Measurements from ENCODE around the gene LIPC.

Gene LIPC

GRCh38 chr15:58454950-58455401, 23.2 kb downstream of the LIPC start:
- DNase-seq: no peak

DNA sequence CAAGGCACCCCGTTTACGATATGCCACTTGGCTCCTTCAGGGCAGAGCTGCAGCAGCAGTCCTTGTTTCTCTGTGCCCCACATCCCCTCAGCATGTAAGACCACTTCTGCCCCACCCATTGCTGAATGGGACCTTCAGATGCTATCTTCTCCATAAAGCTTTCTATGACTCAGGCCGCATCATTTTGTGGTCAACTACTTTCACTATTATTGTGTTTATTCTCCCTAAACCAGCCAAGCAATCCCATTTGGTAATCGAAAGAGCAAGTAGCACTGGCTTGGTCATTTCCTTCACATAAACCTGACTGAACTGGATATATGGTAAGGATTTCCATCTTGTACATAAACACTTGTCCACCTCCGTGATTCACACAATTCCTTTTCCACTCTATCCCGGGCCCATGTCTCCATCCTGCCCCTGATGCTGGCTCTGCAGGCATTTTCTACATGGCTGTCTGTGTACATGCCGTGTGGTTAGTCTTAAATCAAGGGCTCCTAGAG, 25.7 kb downstream of the LIPC start:
- no peak for DNase-seq

DNA sequence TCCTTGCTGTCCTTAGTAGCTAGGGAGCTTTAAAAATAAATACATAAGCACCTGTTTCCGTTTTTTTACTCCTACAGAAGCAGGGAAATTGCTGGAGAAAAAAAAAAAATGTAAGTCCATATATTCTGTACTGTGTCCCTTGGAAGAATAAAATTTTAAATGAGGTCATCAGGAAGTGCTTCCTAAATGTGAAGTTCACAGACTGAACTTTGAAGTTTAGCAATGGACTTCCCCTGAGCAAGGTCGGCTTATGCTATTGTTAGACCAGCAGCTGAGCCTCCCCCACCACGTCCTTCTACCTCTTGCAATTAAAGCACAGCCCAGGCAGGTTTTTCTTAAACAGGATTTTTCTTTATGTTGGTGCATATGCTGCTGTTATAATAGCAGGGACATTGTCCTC, 26.3 kb downstream of the LIPC start:
- DNase-seq: no peak

GRCh38 chr15:58459045-58459444, 27.3 kb downstream of the LIPC start:
- DNase-seq: no peak

- no peak for DNase-seq
These were observed 27.8 kb downstream of the LIPC start for GRCh38 chr15:58459560-58459959.

DNA sequence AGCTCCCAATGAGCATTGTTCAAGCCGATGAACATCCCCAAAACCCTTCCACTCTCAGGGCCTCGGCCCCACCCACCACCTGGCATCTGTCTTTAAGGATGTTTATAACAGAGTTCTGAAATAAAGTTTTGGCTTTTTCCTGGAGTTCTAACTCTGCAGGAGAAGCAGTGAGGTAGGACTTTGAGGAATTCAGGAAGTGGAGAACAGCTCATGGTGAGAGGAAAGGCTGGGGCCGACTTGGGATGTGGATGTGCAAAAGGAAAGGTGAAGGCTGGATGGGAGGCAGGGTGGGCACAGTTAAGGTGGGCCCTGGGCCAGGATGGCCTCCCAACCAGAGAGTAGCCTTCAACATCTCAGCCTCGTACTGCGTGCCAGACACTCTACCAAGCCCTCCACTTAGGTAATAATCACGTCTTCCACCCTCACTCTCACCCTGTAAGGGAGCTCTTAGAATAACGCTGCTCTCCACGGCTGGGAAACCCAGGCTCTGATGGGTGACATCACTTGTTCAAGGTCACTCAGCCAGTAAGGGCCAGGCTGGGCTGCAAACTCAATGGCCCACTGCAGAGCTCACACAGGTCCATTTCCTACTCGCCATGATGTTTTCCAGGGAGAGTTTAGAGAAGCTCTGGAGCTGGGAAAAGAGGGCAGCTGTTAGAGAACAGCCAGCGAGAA, 28.5 kb downstream of the LIPC start:
- no peak for DNase-seq

DNA sequence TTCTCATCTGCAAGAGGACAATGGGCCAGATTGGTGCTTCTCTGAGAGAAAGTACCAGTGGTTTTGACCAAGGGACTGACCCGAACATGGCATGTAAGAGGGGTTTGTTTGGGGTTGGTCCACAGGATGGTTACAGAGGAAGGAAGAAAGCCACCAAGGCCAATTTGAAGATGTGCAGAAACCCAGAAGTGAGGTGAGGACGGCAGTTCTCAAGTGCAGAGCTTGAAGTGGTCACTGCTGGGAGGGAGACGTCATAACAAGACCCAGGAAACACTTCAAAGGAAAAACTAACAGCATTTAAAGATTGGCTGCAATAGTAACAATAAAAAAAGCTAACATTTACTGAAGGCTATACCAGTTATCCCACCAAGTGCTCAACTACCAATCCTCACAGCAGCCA, 29.1 kb downstream of the LIPC start:
- no peak for DNase-seq

DNA sequence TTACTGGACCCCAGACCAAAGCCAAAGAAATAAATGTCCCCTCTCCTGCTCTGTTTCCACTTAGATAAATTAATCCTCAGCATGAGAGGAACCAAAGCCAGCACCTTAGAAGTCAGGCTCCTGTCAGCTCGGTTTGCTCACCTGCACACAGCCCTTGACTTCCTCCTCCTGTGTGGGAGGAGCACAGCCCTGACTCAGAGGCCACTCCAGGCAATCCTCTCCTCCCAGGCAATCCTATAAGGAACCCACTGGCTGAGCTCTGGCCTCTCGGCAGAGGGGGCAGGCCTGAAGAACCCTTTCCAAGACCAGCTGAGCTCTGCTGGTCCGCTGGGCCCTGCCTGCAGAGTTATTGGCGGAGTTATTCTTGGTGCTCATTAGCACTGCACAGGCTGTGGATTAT, 30.8 kb downstream of the LIPC start:
- DNase-seq: peak in 4 of 56 donors; percentile 10 to 29 (median 20)

GRCh38 chr15:58462973-58463663, 31.3 kb downstream of the LIPC start:
- peak in 13 of 56 donors; percentile 4 to 65 (median 20) for DNase-seq

DNA sequence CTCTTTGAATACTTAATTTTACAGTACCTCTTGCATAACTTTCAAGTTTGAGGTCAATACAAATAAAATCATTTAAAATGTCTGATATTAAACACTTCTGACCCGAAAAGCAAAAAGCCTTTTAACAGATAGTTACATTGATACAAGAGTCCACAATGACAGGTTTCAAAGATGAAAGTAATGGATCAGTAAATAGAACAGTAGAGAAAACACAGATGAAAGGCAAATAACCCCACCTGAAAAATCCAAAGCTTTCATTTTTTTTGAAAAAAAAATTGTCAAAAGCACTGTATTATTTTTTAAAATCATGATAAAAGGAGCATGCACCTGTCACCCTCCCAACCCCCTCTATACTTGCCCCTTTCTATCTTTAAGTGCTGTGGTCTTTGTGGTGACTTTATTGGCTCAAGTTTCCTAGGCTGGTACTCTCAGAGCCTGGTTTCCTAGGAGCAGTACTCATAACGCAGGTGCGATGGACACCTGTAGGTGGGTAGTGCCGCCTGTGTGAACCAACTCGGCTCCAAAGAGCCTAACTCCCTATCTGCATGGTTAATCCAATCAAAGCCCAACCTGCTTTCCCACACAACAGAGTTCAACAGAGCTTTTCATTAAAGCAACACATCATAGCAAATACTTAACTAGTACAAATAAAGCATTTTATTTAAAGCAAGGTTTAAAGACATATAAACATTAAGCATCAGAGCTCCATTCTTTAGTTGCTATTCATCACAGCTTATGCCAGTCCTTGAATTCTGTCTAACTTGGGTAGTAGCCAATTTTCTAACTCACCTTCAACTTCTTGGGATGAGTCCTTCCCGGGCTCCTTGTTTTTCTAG, 32.2 kb downstream of the LIPC start:
- DNase-seq: no peak

- DNase-seq: no peak
These were observed 33.3 kb downstream of the LIPC start for GRCh38 chr15:58465070-58465469.

- DNase-seq: no peak
These were observed 34.2 kb downstream of the LIPC start for GRCh38 chr15:58465866-58466517.

DNA sequence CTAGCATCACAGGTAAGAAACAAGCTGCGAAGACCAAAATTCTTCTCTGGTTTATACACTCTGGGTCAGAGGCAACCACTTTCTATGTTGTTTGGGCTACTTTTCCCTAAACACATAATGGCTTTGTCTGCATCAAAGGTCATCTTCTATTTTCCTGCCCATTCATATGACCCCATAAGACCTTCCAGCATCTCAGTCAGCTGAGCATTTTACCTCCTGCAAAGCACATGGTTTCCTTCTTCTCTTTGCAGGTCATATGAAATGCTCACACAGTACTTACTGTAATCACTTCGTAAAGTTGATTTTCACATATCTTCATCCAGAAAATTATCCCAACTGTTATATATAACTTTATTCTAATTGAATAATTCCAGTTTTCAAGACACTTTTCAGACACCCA, 34.8 kb downstream of the LIPC start:
- DNase-seq: no peak

DNA sequence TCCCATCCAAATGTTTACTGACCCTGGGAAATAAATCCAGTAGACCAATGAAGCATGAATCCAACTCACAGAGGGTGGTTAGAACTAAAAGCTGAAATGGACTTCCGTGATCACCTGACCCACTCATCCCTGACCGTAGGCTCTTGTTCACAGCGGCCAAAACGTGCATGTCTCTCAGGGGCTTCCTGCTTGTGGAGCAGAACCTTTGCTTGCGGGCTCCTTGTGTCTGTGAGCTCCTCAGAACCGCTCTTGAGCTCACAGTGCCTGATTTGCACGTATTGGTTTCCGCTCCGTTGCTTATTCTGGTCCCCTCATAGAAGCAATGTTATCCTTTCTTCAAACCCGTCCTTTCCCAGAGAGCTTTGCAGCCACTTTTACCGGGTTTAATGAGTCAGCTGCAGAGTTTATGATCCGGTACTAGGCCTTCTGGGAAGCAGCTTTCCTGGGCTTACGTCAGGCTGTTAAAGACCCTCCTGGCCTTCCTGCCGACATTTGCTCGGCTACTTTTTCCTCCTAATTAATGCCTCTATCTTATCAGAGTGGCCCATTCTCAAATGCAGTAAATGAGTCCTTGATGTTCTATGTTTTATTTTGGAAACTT, 35.4 kb downstream of the LIPC start:
- DNase-seq: no peak

DNA sequence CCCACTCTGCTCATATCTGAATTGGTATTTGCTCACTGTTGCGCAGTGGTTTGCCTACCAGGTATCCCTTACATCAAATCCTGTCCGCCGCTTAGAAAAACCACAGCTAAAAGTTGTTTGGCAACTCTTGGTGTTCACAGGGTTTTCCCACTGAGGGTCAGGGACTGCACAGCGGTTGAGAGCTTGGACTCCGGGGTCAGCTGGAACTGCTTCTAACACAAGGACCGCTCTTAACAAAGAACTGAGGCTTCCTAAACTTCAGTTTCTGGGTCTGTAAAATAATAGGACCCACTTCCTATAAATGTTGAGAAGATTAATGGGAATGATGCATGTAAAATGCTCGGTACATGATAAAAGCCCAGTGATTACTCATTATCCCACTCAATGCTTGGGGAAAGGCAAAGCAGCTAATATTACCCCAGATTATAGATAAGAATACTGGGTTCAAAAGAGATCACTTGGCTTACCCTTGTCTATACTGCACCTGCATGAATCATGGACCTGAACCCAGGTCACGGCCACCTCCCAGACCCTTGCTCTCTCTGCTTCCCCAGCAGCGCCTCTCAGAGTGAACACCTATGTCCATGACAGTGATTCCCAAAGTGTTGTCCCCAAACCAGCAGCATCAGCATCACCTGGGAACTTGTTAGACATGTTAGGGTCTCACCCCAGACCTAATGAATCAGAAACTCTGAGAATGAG, 36.1 kb downstream of the LIPC start:
- DNase-seq: no peak

GRCh38 chr15:58469432-58470353, 37.9 kb downstream of the LIPC start:
- DNase-seq: peak in 1 of 56 donors; percentile 10

DNA sequence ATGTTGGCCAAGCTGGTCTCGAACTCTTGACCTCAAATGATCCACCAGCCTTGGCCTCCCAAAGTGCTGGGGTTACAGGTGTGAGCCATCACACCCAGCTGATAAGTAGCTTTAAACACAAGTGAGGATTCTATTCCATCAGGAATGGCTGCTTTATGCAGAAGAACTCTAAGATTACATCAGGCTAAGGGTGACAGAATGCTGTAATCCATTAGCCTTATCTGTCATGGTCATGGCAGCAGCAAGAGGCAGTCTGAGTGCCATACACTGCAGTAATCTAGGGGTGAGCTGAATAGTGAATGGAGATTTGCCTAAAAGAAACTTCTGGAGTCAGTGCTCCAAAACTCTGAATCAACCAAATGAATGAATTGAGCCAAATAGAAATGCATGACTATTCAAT, 39.6 kb downstream of the LIPC start:
- no peak for DNase-seq

GRCh38 chr15:58472221-58472620, 40.4 kb downstream of the LIPC start:
- DNase-seq: no peak
